OCI-LY7 (cell line): ENCODE data around the gene PRRC2B.

Source experiments
- EZH2phosphoT487 ChIP-seq: fragments of 200-600 bp; sonication (generic); IDR thresholded peaks from 2 replicates; pipeline ENCODE4 v1.6.1; 2018; ENCODE audit warnings: low read depth, borderline replicate concordance, mild to moderate bottlenecking, mixed run types, antibody characterized with exemption, low read length, moderate library complexity, mixed read lengths
- TF ChIP-seq, protein P1 (sequence below): fragments of 200-600 bp; sonication (generic); conservative IDR thresholded peaks from 2 replicates; pipeline ENCODE4 v1.5.1; 2014; ENCODE audit warnings: mild to moderate bottlenecking, antibody characterized with exemption, low read length, moderate library complexity, mixed read lengths

GRCh38 chr9:131393622-131394463 lies at the start of gene PRRC2B:
- TF ChIP-seq, protein P1, sequence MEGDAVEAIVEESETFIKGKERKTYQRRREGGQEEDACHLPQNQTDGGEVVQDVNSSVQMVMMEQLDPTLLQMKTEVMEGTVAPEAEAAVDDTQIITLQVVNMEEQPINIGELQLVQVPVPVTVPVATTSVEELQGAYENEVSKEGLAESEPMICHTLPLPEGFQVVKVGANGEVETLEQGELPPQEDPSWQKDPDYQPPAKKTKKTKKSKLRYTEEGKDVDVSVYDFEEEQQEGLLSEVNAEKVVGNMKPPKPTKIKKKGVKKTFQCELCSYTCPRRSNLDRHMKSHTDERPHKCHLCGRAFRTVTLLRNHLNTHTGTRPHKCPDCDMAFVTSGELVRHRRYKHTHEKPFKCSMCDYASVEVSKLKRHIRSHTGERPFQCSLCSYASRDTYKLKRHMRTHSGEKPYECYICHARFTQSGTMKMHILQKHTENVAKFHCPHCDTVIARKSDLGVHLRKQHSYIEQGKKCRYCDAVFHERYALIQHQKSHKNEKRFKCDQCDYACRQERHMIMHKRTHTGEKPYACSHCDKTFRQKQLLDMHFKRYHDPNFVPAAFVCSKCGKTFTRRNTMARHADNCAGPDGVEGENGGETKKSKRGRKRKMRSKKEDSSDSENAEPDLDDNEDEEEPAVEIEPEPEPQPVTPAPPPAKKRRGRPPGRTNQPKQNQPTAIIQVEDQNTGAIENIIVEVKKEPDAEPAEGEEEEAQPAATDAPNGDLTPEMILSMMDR, result peak; percentile 12; the same call in 1 of the 2 replicates
- no peak for TF ChIP-seq EZH2phosphoT487
